SK-N-DZ (cell line): ENCODE data around the gene PTMA. TPM values are rescaled to one million over a fixed set of nuclear protein-coding genes. Genes with fewer than 3 reads are reported as not detected.
"Not testable (repeated sequence)": the region's sequence is repeated elsewhere in the genome, so short reads cannot be mapped to it uniquely, and the experiment has no call there.

Source experiments
- DNase-seq: peaks from one replicate; pipeline ENCODE4 v3.0.0-alpha.2; 2015; ENCODE audit warnings: low spot score
- polyA plus RNA-seq, 2 experiments: library from polyadenylated mRNA; depleted of rRNA; stranded (reverse); fragments of >200 nt; gene quantifications; 2 replicates each; pipeline ENCODE4 v1.2.3, GENCODE V29; 2014

PTMA gene
- polyA plus RNA-seq (2014; cell fraction: cytosol; rRNA removed) = 2,656 and 2,739 TPM in 2 replicates
- 1,394 and 1,766 TPM in 2 replicates for polyA plus RNA-seq (2014; cell fraction: nucleus; rRNA removed)

GRCh38 chr2:231707927-231708772 lies at the start of gene PTMA:
TSS of gene PTMA (plus strand) at chr2:231708525. CDS start at chr2:231708707, 182 bp downstream.
- DNase-seq = peak; percentile 99

GRCh38 chr2:231660073-231660472 lies 48.3 kb upstream of the PTMA start:
- DNase-seq = not testable (repeated sequence)

GRCh38 chr2:231660860-231661259 lies 47.5 kb upstream of the PTMA start:
- DNase-seq = no peak

GRCh38 chr2:231661422-231662027 lies 46.8 kb upstream of the PTMA start:
- DNase-seq = no peak

GRCh38 chr2:231662028-231662810 lies 46.1 kb upstream of the PTMA start:
- no peak for DNase-seq

- DNase-seq = no peak
These were observed 45.4 kb upstream of the PTMA start for GRCh38 chr2:231662811-231663457.

GRCh38 chr2:231663458-231664212 lies 44.7 kb upstream of the PTMA start:
- no peak for DNase-seq

GRCh38 chr2:231664727-231665126 lies 43.6 kb upstream of the PTMA start:
- no peak for DNase-seq

- DNase-seq = no peak
These were observed 42.8 kb upstream of the PTMA start for GRCh38 chr2:231665245-231666170.

GRCh38 chr2:231666171-231667095 lies 41.9 kb upstream of the PTMA start:
- DNase-seq = peak; percentile 72

GRCh38 chr2:231667096-231667427 lies 41.3 kb upstream of the PTMA start:
- DNase-seq = no peak

- DNase-seq = no peak
These were observed 40.8 kb upstream of the PTMA start for GRCh38 chr2:231667496-231667895.

GRCh38 chr2:231668981-231669380 lies 39.3 kb upstream of the PTMA start:
- no peak for DNase-seq

GRCh38 chr2:231671270-231672050 lies 36.9 kb upstream of the PTMA start:
- no peak for DNase-seq

GRCh38 chr2:231672617-231673347 lies 35.5 kb upstream of the PTMA start:
- peak; percentile 78 for DNase-seq

GRCh38 chr2:231673348-231673770 lies 35.0 kb upstream of the PTMA start:
- peak; percentile 87 for DNase-seq
